Endothelial cell of umbilical vein (primary cell): ENCODE results near the gene RTKN. TPM values are rescaled to one million over a fixed set of nuclear protein-coding genes. Genes with fewer than 3 reads are reported as not detected.
A peak's percentile ranks its signal among the peaks of the same experiment; 100 is the strongest.

ENCODE experiments used
- BruUV-seq: library from RNA; stranded (reverse); fragments of 400-500 nt; replicated peaks from 2 replicates; lab custom pipeline; 2021; lab: Mats Ljungman, UMichigan
- CTCF ChIA-PET: fragments of 300-600, 350-600 bp; sonication (Branson Sonifier 250); formaldehyde crosslinking; loops from one replicate; lab custom pipeline; 2021; ENCODE audit warnings: antibody characterized with exemption, inconsistent platforms; lab: Charles Lee
- POLR2A ChIA-PET: fragments of 300-600, 350-600 bp; sonication (Branson Sonifier 250); formaldehyde crosslinking; loops from one replicate; lab custom pipeline; 2021; ENCODE audit warnings: antibody characterized with exemption, inconsistent platforms; lab: Charles Lee
- DNase-seq: peaks from one replicate; pipeline ENCODE4 v3.0.0-alpha.2; 2011; ENCODE audit warnings: low read depth, low spot score
- FAIRE-seq: peaks from 2 replicates; lab custom pipeline; 2011; peaks lifted over from hg19 to GRCh38; lab: Jason Lieb, UNC
- H2AFZ ChIP-seq: 2 replicates; pipeline ENCODE4 v1.6.0; 2012; ENCODE audit warnings: low read depth, low read length, control low read depth, inconsistent platforms
- H3K27ac ChIP-seq: 2 replicates; pipeline ENCODE4 v1.5.1; 2011; ENCODE audit warnings: low read depth, mild to moderate bottlenecking, control low read depth, low read length, moderate library complexity; ENCODE audit not compliant: insufficient read depth
- H3K27me3 ChIP-seq, 2 experiments: 2 replicates each; pipeline versions ENCODE4 v1.6.0 to v1.6.1; 2011; ENCODE audit warnings: low read length in 2 of 2, mixed read lengths in 1 of 2; ENCODE audit not compliant: control insufficient read depth in 2 of 2, insufficient read depth in 2 of 2
- H3K36me3 ChIP-seq, 2 experiments: 2 replicates in 1 of 2; 3 replicates in 1 of 2; pipeline ENCODE4 v1.5.1; 2011; ENCODE audit warnings: low read length in 2 of 2, mild to moderate bottlenecking in 1 of 2, moderate library complexity in 1 of 2; ENCODE audit not compliant: control insufficient read depth in 2 of 2, insufficient read depth in 2 of 2; ENCODE audit errors: extremely low read depth in 1 of 2
- H3K4me1 ChIP-seq: 3 replicates; pipeline ENCODE4 v1.5.1; 2011; ENCODE audit warnings: mild to moderate bottlenecking, low read length; ENCODE audit not compliant: control insufficient read depth, insufficient read depth; ENCODE audit errors: extremely low read depth
- H3K4me2 ChIP-seq: 2 replicates; pipeline ENCODE4 v1.6.1; 2011; ENCODE audit warnings: low read length, control low read depth, mixed read lengths; ENCODE audit not compliant: insufficient read depth
- H3K4me3 ChIP-seq, 3 experiments: fragments of 200-600 bp in 1 of 3; sonication (generic), shearing (Covaris generic) in 1 of 3; replicated peaks in 1 of 3; 2 replicates each; pipeline ENCODE4 v1.5.1; 2011 to 2016; ENCODE audit warnings: control low read depth in 3 of 3, low read length in 3 of 3, mild to moderate bottlenecking in 2 of 3, inconsistent platforms in 1 of 3, low read depth in 1 of 3, moderate library complexity in 1 of 3; ENCODE audit not compliant: insufficient read depth in 1 of 3
- H3K79me2 ChIP-seq: 2 replicates; pipeline ENCODE4 v1.6.0; 2012; ENCODE audit warnings: low read length, inconsistent platforms; ENCODE audit not compliant: control insufficient read depth, insufficient read depth
- H3K9ac ChIP-seq: replicated peaks from 2 replicates; pipeline ENCODE3; 2011; ENCODE audit warnings: low read length, control low read depth; ENCODE audit not compliant: insufficient read depth; ENCODE audit errors: extremely low read depth
- H3K9me1 ChIP-seq: replicated peaks from 3 replicates; pipeline ENCODE4 v1.6.0; 2011; ENCODE audit warnings: mild to moderate bottlenecking, low read length; ENCODE audit not compliant: control insufficient read depth, insufficient read depth; ENCODE audit errors: extremely low read depth
- H3K9me3 ChIP-seq: replicated peaks from 2 replicates; pipeline ENCODE4 v1.5.1; 2012; ENCODE audit warnings: low read length, inconsistent platforms; ENCODE audit not compliant: control insufficient read depth, insufficient read depth
- H4K20me1 ChIP-seq: replicated peaks from 2 replicates; pipeline ENCODE3; 2011; ENCODE audit warnings: mild to moderate bottlenecking, low read length; ENCODE audit not compliant: control insufficient read depth, insufficient read depth; ENCODE audit errors: extremely low read depth
- EZH2 ChIP-seq: IDR thresholded peaks from 2 replicates; pipeline ENCODE4 v1.6.1; 2012; ENCODE audit warnings: borderline replicate concordance, low read depth, mild to moderate bottlenecking, moderate library complexity, low read length, inconsistent platforms; ENCODE audit not compliant: severe bottlenecking
- FOS ChIP-seq: IDR thresholded peaks from 2 replicates; pipeline ENCODE4 v1.6.1; 2011; ENCODE audit warnings: mild to moderate bottlenecking, low read length, moderate library complexity, borderline replicate concordance; ENCODE audit not compliant: insufficient read depth
- GATA2 ChIP-seq: IDR thresholded peaks from 2 replicates; pipeline ENCODE4 v1.7.0; 2011; ENCODE audit warnings: low read depth, mild to moderate bottlenecking, moderate library complexity, mixed read lengths, low read length; ENCODE audit not compliant: insufficient read length, insufficient read depth
- JUN ChIP-seq: IDR thresholded peaks from 2 replicates; pipeline ENCODE4 v1.6.1; 2011; ENCODE audit warnings: borderline replicate concordance, low read depth; ENCODE audit not compliant: insufficient read length, insufficient read depth
- MYC ChIP-seq: IDR thresholded peaks from one replicate; pipeline ENCODE4 v1.6.1; 2011; ENCODE audit warnings: mild to moderate bottlenecking, low read depth, low read length
- POLR2A ChIP-seq: IDR thresholded peaks from 2 replicates; pipeline ENCODE4 v1.6.1; 2012; ENCODE audit warnings: low read depth, mild to moderate bottlenecking, control low read depth, low read length
- POLR2AphosphoS5 ChIP-seq: IDR thresholded peaks from 2 replicates; pipeline ENCODE4 v1.6.1; 2012; ENCODE audit warnings: low read depth, mild to moderate bottlenecking, control low read depth, low read length, moderate library complexity; ENCODE audit not compliant: insufficient read depth
- dilution Hi-C: fragments of 300-500 bp; cut with MboI; formaldehyde crosslinking; loops from one replicate; pipeline ENCODE4 v1.15.0; 2019; ENCODE audit warnings: low sequenced_read_pairs; ENCODE audit not compliant: extremely low pct_ligation_motif_present
- intact Hi-C: fragments of 100-400 bp; cut with micrococcal nuclease; formaldehyde crosslinking; loops from one replicate; pipeline ENCODE4 v1.10.0; 2022
- polyA plus RNA-seq, 4 experiments: library from polyadenylated mRNA; depleted of rRNA in 3 of 4; stranded (reverse) in 3 of 4; unstranded in 1 of 4; fragments of >200 nt; gene quantifications; 2 replicates each; pipeline versions ENCODE4 v1.2.1 to v1.2.3, GENCODE V29; 2011 to 2012; ENCODE audit warnings: missing spikeins in 1 of 4
- total RNA-seq: library from RNA; stranded (reverse); gene quantifications from 2 replicates; pipeline ENCODE4 v1.2.3, GENCODE V29; 2021
- TF ChIP-seq, protein P1 (sequence below), 2 donors: IDR thresholded peaks; 1 replicate in 1 of 2; 2 replicates in 1 of 2; pipeline ENCODE4 v1.5.1; 2011; ENCODE audit warnings: low read length in 2 of 2, mild to moderate bottlenecking in 2 of 2, moderate library complexity in 2 of 2, control low read depth in 1 of 2, inconsistent platforms in 1 of 2, low read depth in 1 of 2; ENCODE audit not compliant: insufficient read depth in 1 of 2; ENCODE audit errors: extremely low read depth in 1 of 2
- TF ChIP-seq, protein P2 (sequence below): IDR thresholded peaks from 2 replicates; pipeline ENCODE4 v1.6.1; 2011; ENCODE audit not compliant: insufficient read depth, insufficient read length

RTKN gene
- total and polyA plus RNA-seq, 2 donors (not counting 3 experiments of a cell fraction or from before 2014, with no cell fraction given): 20.0 to 20.7 TPM

DNA sequence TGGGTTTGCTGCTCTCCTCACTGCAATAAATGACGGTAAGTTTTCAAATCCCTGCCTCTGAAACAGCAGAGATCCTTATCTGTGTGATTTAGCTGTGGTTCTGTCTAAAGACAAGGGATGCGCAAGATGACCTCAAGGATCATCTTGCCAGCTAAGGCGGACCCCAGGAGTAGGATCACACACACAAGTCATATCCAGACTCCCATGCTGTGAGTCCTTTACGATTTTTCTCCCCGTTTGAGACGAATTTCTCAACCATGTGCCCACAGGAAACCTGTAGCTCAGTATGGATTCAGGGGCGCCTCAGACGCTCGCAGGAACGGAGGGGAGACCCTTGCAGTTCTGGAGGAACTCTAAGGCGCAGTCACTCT is 50.5 kb downstream of the RTKN start:
- Histone ChIP-seq H3K9ac (peak overlapping the region; percentile 96), H3K9me3 (no peaks in the 10 kb centered on the region), H3K4me3 (peak overlapping the region; percentile 94 to 97 (median 96)), H3K36me3 (no peaks in the 10 kb centered on the region), H4K20me1 (peaks cover 3% of the 10 kb centered on the region), H3K4me2 (peak overlapping the region; percentile 97), H3K27ac (peak overlapping the region; percentile 34), H3K9me1 (no peaks in the 10 kb centered on the region), H3K79me2 (peaks cover 50% of the 10 kb centered on the region), H3K27me3 (no peaks in the 10 kb centered on the region), H2AFZ (peak overlapping the region; percentile 65), H3K4me1 (peaks cover 12% of the 10 kb centered on the region)
- TF ChIP-seq MYC (no peak), GATA2 (peak; percentile 87)
- FAIRE-seq (no peak), DNase-seq (peak; percentile 61)
- BruUV-seq: TSS peak; percentile 44
- dilution Hi-C loops: no loop called here
- ChIA-PET CTCF (interaction anchor here (0.6 to 2.6 kb wide), 28 partner anchors 8 to 569 kb away, joined by 3 to 22 read pairs (median 4); partner anchors contain the start of genes C2orf81, DCTN1, INO80B and WBP1), POLR2A (interaction anchor here (0.7 to 1.1 kb wide), 2 partner anchors 11 to 240 kb away, joined by 3 to 6 read pairs; partner anchors contain the start of gene DCTN1)
- intact Hi-C loops: loop anchor here (5.0 to 10.0 kb wide), 2 partner anchors 54 to 566 kb away; partner anchors contain the start of gene STAMBP

DNA sequence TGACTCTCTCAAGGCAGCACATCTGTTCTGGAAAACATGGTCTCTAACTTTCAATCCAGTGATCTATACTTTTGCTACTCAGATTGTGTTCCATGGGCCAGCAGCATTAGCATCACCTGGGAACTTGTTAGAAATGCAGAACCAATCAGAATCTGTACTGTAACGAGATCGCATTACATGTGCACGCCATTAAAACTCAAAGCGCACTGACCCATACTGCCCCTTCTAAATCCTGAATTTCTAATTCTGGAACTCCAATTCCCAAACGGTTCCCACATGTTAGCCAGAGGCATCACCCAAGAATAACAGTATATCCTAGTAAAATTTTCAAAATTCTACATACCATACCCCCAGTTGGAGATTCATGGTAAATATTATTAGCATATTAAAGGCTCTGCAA is 51.1 kb downstream of the RTKN start:
- H3K27ac ChIP-seq: no peak overlapping the region
- H4K20me1 ChIP-seq: peaks cover 3% of the 10 kb centered on the region
- H2AFZ ChIP-seq: no peak overlapping the region
- peak overlapping the region; percentile 96 for H3K9ac ChIP-seq
- H3K27me3 ChIP-seq: no peaks in the 10 kb centered on the region
- intact Hi-C loops (loop anchor here (5.0 to 10.0 kb wide), 2 partner anchors 53 to 566 kb away; partner anchors contain the start of gene STAMBP), dilution Hi-C loops (no loop called here)
- H3K9me1 ChIP-seq: no peaks in the 10 kb centered on the region
- FAIRE-seq (no peak), DNase-seq (no peak)
- H3K79me2 ChIP-seq: peaks cover 50% of the 10 kb centered on the region
- CTCF ChIA-PET: interaction anchor here (1.2 to 2.6 kb wide), 8 partner anchors 10 to 564 kb away, joined by 3 to 22 read pairs (median 6); partner anchors contain the start of genes DCTN1 and WBP1
- no peak for TF ChIP-seq JUN
- no peak for TF ChIP-seq POLR2A
- TF ChIP-seq POLR2AphosphoS5: no peak
- no peak for TF ChIP-seq FOS
- TF ChIP-seq, protein P1, sequence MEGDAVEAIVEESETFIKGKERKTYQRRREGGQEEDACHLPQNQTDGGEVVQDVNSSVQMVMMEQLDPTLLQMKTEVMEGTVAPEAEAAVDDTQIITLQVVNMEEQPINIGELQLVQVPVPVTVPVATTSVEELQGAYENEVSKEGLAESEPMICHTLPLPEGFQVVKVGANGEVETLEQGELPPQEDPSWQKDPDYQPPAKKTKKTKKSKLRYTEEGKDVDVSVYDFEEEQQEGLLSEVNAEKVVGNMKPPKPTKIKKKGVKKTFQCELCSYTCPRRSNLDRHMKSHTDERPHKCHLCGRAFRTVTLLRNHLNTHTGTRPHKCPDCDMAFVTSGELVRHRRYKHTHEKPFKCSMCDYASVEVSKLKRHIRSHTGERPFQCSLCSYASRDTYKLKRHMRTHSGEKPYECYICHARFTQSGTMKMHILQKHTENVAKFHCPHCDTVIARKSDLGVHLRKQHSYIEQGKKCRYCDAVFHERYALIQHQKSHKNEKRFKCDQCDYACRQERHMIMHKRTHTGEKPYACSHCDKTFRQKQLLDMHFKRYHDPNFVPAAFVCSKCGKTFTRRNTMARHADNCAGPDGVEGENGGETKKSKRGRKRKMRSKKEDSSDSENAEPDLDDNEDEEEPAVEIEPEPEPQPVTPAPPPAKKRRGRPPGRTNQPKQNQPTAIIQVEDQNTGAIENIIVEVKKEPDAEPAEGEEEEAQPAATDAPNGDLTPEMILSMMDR (IDR thresholded peaks at IDR 0.05; ENCODE audit: extremely low read depth in 1 of 2, insufficient read depth in 1 of 2, low read depth in 1 of 2, low read length in 2 of 2): no peak
- TF ChIP-seq, protein P2, sequence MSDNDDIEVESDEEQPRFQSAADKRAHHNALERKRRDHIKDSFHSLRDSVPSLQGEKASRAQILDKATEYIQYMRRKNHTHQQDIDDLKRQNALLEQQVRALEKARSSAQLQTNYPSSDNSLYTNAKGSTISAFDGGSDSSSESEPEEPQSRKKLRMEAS: no peak
- TF ChIP-seq EZH2: no peak
- no peak for TF ChIP-seq GATA2
- no peak for TF ChIP-seq MYC
- H3K4me1 ChIP-seq: peaks cover 12% of the 10 kb centered on the region
- H3K4me3 ChIP-seq: peak overlapping the region in 2 of 3 experiments; percentile 94 to 96
- POLR2A ChIA-PET: no interaction called here
- no peaks in the 10 kb centered on the region for H3K36me3 ChIP-seq
- H3K4me2 ChIP-seq: peak overlapping the region; percentile 97
- H3K9me3 ChIP-seq: no peaks in the 10 kb centered on the region
- BruUV-seq: no TSS peak
